ENCODE data around the gene CATSPERD. TPM values are rescaled to one million over a fixed set of nuclear protein-coding genes. Genes with fewer than 3 reads are reported as not detected.
A peak's percentile ranks its signal among the peaks of the same experiment; 100 is the strongest.

CATSPERD gene
- total and polyA plus RNA-seq, 9 of the 15 experiments (the other 6 are each of a cell fraction or from before 2014, with no cell fraction given): not detected

DNA sequence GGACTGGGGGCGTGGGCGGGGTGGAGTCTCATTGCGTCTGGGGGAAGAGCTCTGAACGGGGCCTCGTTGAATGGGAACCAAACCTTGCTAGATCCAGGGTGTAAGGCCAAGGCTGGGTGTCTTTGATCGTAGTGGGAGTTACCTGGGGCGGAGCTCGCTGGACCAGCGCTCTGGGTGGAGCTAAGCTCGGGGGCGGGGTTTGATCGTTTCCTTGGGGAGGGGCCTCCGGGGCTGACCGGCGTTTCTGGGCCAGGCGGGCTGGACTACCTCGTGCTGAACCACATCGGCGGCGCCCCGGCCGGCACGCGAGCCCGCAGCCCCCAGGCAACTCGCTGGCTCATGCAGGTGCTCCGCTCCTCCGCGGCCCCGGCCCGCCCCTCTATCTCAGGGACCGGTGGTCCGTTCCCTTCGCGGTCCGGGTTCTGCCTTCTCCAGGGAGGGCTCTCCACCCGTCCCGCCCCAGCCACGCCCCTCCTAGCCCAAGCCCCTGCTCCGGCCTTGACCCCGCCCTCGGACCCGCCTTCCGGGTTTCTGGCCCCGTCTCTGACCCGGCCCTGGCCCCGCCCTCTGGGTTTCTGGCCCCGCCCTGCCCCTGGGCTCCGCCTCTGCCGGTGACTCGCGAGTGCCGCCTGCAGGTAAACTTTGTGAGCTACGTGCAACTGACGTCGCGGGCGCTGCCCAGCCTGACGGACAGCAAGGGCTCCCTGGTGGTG, 33.6 kb upstream of the CATSPERD start (continued):
- TF ChIP-seq, protein P1, sequence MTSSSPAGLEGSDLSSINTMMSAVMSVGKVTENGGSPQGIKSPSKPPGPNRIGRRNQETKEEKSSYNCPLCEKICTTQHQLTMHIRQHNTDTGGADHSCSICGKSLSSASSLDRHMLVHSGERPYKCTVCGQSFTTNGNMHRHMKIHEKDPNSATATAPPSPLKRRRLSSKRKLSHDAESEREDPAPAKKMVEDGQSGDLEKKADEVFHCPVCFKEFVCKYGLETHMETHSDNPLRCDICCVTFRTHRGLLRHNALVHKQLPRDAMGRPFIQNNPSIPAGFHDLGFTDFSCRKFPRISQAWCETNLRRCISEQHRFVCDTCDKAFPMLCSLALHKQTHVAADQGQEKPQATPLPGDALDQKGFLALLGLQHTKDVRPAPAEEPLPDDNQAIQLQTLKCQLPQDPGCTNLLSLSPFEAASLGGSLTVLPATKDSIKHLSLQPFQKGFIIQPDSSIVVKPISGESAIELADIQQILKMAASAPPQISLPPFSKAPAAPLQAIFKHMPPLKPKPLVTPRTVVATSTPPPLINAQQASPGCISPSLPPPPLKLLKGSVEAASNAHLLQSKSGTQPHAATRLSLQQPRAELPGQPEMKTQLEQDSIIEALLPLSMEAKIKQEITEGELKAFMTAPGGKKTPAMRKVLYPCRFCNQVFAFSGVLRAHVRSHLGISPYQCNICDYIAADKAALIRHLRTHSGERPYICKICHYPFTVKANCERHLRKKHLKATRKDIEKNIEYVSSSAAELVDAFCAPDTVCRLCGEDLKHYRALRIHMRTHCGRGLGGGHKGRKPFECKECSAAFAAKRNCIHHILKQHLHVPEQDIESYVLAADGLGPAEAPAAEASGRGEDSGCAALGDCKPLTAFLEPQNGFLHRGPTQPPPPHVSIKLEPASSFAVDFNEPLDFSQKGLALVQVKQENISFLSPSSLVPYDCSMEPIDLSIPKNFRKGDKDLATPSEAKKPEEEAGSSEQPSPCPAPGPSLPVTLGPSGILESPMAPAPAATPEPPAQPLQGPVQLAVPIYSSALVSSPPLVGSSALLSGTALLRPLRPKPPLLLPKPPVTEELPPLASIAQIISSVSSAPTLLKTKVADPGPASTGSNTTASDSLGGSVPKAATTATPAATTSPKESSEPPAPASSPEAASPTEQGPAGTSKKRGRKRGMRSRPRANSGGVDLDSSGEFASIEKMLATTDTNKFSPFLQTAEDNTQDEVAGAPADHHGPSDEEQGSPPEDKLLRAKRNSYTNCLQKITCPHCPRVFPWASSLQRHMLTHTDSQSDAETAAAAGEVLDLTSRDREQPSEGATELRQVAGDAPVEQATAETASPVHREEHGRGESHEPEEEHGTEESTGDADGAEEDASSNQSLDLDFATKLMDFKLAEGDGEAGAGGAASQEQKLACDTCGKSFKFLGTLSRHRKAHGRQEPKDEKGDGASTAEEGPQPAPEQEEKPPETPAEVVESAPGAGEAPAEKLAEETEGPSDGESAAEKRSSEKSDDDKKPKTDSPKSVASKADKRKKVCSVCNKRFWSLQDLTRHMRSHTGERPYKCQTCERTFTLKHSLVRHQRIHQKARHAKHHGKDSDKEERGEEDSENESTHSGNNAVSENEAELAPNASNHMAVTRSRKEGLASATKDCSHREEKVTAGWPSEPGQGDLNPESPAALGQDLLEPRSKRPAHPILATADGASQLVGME (CRISPR knock-in tag; IDR thresholded peaks at IDR 0.05): no peak
- TF ChIP-seq ZNF431 (CRISPR knock-in tag; IDR thresholded peaks at IDR 0.05) (no peak), SAFB (IDR thresholded peaks at IDR 0.05; ENCODE audit: borderline replicate concordance, low read depth, low read length) (no peak), TEAD1 (CRISPR knock-in tag; IDR thresholded peaks at IDR 0.05) (peak in 1 of 2 experiments; percentile 57; a peak in 2 of 4 replicates), CREM (IDR thresholded peaks at IDR 0.05; ENCODE audit: low read depth) (peak; percentile 96), RBM39 (optimal IDR thresholded peaks at IDR 0.05; ENCODE audit: low read depth, low read length) (no peak), ZFP1 (CRISPR knock-in tag; IDR thresholded peaks at IDR 0.05) (no peak), NONO (IDR thresholded peaks at IDR 0.05; ENCODE audit: low read depth in 2 of 2, low read length in 1 of 2) (no peak), HOXB6 (CRISPR knock-in tag; IDR thresholded peaks at IDR 0.05; ENCODE audit: borderline replicate concordance) (no peak), ZNF175 (CRISPR knock-in tag; IDR thresholded peaks at IDR 0.05; ENCODE audit: low read depth) (no peak), CHD1 (IDR thresholded peaks at IDR 0.05; ENCODE audit: low read length) (no peak), HNRNPH1 (optimal IDR thresholded peaks at IDR 0.05; ENCODE audit: low read depth, low read length) (no peak), ZNF384 (IDR thresholded peaks at IDR 0.05; ENCODE audit: low read depth, low read length) (peak; percentile 41; the same call in 1 of the 2 replicates), EWSR1 (IDR thresholded peaks at IDR 0.05; ENCODE audit: borderline replicate concordance, low read depth, partially characterized antibody) (no peak), SMARCE1 (IDR thresholded peaks at IDR 0.05) (no peak), MYC (IDR thresholded peaks at IDR 0.05; ENCODE audit: low read depth, low read length) (peak; percentile 71), MYC (CRISPR knock-in tag; IDR thresholded peaks at IDR 0.05; ENCODE audit: borderline replicate concordance, low read depth) (no peak), MIER1 (IDR thresholded peaks at IDR 0.05; ENCODE audit: low read depth) (no peak), ZNF311 (CRISPR knock-in tag; IDR thresholded peaks at IDR 0.05) (no peak), MEF2D (tag; conservative IDR thresholded peaks at IDR 0.05; ENCODE audit: low read depth) (no peak)
- TF ChIP-seq, protein P2, sequence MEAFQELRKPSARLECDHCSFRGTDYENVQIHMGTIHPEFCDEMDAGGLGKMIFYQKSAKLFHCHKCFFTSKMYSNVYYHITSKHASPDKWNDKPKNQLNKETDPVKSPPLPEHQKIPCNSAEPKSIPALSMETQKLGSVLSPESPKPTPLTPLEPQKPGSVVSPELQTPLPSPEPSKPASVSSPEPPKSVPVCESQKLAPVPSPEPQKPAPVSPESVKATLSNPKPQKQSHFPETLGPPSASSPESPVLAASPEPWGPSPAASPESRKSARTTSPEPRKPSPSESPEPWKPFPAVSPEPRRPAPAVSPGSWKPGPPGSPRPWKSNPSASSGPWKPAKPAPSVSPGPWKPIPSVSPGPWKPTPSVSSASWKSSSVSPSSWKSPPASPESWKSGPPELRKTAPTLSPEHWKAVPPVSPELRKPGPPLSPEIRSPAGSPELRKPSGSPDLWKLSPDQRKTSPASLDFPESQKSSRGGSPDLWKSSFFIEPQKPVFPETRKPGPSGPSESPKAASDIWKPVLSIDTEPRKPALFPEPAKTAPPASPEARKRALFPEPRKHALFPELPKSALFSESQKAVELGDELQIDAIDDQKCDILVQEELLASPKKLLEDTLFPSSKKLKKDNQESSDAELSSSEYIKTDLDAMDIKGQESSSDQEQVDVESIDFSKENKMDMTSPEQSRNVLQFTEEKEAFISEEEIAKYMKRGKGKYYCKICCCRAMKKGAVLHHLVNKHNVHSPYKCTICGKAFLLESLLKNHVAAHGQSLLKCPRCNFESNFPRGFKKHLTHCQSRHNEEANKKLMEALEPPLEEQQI (IDR thresholded peaks at IDR 0.05): no peak

Measured in K562 (cell line).